ENCODE data around the gene TRPM3.
"Not testable (repeated sequence)": the region's sequence is repeated elsewhere in the genome, so short reads cannot be mapped to it uniquely, and the experiment has no call there.

The TRPM3 gene

DNA sequence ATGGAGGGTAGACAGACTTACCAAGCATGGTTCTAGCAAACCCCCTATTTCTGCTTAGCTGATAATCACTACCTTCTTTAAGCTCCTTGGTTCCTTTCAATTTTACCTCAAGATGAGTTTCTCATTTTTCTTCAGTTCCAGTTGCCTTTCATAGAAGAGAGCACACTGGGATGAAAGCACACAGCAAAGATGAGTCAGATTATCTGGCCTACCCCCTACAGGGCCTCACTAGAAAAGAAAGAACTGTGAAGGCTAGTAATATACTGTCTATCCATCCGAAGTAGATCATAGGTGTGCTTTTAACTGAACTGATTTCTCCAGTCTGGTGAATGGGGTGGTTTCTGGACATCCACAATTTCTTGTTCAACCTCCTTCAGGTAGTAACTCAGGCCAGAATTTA is 122.5 kb downstream of the TRPM3 start:
- no peak for DNase-seq (ENCODE audit: low read depth in 2 of 2)

DNA sequence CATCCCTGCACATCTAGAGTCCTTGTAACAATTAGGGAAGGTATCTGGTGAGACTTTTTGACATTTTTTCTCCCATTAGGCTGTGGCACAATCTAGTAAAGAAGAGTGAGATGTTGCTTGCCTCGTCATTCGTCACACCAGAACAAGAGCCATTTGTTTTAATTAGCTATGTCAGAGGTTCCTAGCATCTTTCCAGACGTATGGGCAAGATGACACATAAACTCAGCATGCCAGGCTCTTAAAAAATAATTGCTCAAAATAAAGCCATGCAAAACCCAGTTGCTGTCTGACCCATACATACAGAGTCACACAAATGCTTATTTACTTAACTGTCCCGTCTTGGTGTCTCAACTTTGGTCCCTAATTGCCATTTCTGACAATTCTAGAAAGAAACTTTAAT is 125.9 kb downstream of the TRPM3 start:
- no peak for DNase-seq (ENCODE audit: low read depth in 2 of 2)

DNA sequence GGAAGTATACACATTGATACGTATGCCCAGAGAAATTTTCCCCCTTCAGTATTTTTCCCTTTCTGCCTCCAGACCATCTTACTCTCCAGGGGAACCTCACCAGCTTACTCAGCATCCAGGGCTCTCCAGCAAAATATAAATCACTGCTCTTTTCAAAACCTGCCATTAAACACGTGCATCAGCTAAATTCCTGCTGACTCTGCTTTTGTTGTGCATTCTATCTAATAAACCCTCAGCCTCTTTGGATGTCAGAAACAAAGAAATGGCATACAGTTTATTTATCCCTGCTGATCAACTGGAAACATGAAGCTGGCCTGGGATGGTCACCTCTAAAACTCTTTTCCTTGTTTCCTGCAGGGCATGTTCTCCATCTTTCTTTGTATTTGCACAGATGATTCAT is 126.8 kb downstream of the TRPM3 start:
- no peak for DNase-seq (ENCODE audit: low read depth in 2 of 2)

DNA sequence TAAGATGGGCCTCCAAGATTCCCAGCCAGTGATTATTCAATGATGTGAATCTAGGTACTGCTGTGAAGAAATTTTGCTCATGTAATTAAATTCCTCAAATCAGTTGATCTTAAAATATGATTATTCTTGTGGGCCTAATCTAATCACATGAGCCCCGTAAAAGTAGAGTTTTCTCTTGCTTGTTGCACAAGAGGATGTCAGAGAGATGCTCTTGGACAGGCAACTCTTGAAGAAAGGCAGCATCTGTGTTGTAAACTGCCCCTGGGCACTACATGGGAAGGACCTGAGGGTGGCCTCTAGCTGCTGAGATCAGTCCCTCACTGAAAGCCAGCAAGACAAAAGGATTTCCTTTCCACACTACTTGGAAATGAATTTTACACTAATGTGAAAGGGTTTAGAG is 132.9 kb downstream of the TRPM3 start:
- DNase-seq (ENCODE audit: low read depth in 2 of 2), result no peak

DNA sequence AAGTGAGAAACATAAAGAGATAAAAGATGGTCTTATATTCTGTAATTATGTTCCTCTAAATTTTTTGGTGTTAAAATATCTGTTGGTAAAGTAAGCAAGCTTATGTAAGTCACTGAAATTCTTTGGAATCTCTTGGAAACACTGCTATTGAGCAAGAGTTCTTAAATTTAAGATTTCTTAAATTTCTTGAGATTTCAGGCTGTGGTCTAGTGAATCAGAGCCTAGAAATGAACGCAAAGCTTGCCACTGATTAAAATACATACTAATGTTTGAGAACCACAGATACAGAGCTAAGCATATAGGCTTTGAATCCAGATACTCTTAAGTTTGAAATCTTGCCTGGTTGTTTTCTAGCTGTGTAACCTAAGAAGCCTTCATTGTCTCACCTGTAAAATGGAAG is 133.4 kb downstream of the TRPM3 start:
- DNase-seq (ENCODE audit: low read depth in 2 of 2), result no peak

DNA sequence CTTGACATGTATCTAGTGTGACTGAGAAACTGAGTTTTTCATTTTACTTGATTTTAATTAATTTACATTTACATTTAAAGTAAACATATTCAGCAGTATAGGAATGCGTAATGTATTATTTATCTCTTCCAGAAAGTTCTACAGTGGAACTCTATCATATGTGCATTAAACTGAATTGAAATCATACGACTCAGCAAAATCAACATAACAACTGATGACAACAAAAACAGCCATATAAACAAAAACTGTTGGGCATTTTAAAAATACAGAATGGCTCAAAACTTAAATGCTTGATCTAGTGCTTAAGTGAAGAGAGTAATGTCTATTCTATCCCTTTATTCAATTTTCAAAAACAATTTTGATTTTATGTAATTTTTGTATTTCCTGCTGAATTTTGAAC is 134.4 kb downstream of the TRPM3 start:
- no peak for DNase-seq (ENCODE audit: low read depth in 2 of 2)

DNA sequence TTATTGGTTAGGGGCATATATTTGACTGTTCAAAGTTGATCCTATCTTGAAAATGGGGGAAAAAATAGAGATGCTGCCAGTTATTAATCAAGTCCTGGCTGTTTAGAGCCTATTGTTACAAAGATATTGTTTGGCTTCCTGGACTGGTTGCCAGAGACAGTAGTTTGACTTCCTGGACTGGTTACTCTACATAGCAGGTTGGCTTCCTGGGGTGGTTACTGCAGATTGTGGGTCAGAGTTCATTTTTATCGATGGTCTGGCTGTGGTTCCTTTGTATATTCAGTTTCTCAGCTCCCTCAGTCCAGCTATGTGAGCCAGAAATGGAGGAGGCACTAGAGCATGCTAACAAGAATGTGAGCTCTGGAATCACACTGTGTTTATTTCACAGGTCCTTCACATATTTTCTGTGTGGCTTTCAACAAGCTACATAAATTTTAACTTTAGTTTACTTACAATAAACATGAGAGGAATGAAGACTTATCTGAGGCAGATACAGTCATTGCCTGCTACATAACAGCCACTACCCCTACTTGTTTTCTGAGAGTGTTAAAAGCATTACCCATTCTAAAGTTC is 137.6 kb downstream of the TRPM3 start:
- DNase-seq (ENCODE audit: low read depth in 2 of 2), result no peak

DNA sequence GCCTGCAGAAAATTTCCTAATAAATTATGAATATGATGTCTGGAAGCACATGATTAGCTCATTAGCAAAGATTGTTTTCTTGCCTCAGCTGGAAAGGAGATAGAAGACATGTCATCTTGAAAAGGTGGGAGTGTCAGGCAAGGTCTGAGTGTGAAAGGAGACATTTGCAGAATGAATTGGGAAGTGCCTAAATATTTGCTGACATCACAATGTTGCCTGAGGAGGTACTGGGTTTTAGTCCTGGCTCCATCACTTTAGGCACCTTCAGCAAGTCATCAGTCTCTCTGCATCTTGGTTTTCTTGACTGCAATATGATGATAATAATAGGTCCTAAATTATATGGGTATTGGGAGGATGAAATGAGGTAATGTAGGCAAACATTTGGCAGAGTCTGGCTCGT is 140.1 kb downstream of the TRPM3 start:
- no peak for DNase-seq (ENCODE audit: low read depth in 2 of 2)

DNA sequence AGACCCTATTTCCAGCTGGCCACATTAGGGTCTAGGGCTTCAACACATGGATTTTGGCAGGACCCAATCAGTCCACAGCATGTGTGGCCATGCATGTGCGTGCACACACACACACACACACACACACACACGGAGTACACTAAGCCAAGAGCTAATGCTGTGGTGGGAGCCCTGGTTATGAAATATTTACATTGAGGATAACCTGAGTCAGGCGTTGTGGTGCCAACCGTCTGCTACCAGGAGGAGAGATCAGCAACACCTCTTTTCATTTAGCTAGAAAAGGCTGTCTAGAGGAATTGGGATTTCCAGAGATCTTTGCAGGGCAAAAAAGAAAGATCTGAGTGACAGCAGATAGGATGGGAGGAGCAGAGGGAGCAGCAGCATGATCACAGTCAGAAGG is 141.5 kb downstream of the TRPM3 start:
- no peak for DNase-seq (ENCODE audit: low read depth in 2 of 2)

DNA sequence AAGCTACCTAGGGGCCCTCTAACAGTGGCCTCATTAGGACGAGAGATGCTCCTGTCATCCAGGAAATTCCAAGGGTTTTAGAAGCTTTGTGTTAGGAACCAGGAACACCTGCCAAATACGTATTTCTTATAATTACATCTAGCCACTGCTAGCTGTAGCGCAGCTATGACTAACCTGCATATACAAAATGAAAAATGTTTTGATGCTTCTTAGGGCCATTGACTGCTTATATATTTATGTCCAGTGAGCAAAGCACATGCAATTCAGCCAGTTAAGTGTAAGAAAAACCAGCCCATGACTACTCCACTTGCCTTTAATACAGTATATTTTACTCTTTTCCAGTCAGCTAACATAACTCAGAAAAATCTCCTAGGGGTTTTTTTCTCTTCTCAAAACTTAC is 143.3 kb downstream of the TRPM3 start:
- no peak for DNase-seq (ENCODE audit: low read depth in 2 of 2)

DNA sequence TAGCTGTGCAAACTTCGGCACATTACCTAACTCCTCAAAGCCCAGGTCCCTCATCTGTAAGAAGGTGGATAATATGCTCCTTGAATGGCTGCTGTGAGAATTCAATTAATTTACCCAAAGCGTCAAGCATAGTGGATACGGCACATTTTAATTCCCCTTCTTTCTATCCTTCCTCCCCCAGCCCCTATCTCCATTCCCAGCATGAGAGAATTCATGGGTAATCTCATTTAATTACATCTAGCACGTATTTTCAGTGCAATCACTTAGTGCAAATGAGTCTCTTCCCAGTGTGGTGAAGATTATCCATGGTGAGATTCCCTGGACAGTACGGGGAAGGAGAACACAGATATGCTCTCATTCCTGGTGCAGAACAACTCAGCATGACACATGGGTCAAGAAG is 145.6 kb downstream of the TRPM3 start:
- no peak for DNase-seq (ENCODE audit: low read depth in 2 of 2)

DNA sequence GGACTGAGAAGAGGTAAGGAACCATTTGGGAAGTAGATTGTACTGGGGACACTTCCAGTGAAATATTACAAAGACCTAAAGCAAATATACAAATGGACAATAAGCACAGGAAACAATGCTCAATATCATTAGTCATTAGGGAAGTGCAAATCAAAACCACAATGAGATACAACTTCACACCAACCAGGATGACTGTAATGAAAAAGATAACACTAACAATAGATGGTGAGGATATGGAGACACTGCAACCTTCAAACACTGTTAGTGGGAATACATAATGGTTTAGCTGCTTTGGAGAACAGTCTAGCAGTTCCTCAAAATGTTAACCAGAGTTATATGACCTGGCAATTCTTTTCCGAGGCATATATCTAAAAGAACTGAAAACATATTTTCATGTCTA is 149.7 kb downstream of the TRPM3 start:
- DNase-seq (ENCODE audit: low read depth in 2 of 2), result no peak

DNA sequence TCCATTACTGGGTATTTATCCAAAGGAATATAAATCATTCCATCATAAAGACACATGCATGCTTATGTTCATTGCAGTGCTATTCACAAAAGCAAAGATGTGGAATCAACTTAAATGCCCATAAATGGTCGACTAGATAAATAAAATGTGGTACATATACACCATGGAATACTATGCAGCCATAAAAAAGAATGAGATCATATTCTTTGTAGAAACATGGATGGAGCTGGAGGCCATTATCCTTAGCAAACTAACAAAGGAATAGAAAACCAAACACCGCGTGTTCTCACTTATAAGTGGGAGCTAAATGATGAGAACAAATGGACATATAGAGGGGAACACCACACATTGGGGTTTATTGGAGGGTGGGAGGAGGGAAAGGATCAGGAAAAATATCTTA is 155.0 kb downstream of the TRPM3 start:
- not testable (repeated sequence) for DNase-seq (ENCODE audit: low read depth in 2 of 2)

DNA sequence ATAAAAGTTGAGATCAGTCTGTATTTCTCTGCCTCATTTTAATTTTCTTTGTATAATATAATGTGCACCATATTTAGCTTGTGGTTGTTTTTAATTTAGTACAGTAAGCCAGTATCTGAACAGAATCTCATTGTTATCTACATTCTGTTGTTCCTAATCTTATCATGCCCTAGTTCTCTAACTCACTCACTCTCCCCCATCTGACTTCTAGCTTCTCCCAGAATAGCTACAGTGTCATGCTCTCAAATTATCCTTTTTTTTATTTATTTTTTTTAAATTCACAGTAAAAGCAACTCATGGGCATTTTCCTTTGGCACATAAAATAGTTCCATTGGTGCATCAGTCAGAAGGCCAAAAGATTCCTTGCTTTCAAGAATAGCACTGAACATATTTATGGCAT is 156.6 kb downstream of the TRPM3 start:
- DNase-seq (ENCODE audit: low read depth in 2 of 2), result no peak

DNA sequence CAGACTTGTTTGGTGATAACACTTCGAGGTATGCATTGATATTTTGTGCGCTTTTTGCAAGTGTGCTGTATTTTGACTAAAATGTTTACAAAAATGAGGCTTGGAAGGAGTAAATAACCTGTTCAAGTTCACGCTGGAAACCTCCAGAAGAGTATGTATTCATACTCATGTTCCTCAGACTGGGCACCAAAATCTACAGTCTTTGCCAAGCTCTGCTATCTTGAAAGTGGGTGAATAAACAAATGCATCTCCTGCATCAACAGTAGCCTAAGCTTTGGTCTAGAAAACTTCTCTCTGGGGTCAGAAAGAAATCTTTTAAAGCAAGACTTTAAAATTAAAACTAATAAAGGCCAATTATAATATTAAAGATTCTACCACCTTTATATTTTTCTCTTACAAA is 157.9 kb downstream of the TRPM3 start:
- DNase-seq (ENCODE audit: low read depth in 2 of 2), result no peak

DNA sequence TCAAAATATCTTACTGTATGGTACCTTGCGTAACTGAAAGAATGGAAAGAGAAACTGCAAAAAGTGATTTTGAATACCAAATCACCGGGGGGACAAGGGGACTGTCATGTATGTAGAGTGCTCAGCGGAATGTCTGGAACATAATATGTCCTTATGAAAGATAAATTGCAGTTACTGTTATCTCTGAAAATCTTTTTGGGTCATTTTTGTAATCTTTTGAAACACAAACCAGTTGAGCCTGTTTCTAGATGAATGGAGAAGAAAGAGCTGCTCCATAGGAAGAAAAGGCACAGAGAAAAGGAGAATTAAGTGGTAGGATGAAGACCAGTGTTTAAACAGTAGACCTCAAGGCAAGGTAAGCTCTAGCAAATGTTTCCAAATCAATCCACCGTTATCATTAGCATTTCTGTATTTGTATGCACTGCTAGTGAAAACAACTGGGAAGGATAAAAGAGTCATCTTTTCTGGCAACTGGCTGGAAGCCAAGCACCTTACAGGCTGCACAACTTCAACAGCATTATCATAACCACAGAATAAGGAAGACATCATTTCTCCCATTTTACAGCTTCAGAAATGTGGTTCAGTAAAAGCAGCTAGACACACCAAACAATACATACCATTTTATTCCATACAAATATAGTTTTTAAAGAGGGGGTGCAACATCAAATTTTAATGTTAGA is 158.5 kb downstream of the TRPM3 start:
- DNase-seq (ENCODE audit: low read depth in 2 of 2), result no peak

DNA sequence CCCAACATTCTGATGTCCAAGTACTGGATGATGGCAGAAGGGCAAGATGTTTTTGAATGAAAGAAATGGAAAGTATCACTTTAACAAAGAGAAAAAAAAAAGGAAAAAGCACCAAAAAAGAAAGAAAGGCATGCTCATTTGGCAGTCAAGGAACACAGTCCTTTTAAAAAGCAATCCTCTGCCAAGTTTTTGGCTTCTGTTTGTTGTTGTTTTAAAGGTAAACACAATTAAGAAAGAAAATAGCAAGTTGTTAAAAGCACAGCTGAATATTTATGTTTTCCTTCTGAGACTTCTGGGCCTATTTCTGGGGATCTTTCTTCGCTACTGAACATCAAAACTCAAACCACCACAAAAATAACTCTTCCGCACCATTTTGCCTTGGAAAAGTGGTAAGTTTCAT is 162.1 kb downstream of the TRPM3 start:
- no peak for DNase-seq (ENCODE audit: low read depth in 2 of 2)

DNA sequence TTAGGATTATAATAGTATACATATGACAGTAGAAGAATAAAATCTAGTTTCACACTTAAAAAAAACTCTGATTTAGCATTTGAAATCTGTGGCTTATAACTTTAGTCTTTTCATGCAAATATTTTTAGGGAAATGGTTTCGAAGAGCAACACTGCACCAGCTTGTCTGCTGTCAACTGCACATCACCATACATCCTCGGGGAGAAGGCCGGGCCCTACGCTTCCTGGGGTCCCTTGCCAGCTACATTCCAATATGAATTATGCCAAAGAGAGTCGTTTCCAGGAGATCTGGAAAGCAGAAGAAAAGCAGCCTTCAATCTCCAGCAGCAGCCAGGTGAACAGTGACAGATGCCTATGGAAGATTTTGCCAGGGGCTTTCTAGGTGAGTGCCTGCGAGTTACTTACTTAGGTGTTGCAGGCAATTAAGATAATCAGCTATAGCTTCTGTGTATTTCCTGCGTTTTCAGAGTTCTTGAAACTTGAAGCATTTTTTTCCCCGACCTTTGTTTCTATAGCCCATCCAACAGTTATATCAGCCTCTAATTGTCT is 166.8 kb downstream of the TRPM3 start:
- no peak for DNase-seq (ENCODE audit: low read depth in 2 of 2)

DNA sequence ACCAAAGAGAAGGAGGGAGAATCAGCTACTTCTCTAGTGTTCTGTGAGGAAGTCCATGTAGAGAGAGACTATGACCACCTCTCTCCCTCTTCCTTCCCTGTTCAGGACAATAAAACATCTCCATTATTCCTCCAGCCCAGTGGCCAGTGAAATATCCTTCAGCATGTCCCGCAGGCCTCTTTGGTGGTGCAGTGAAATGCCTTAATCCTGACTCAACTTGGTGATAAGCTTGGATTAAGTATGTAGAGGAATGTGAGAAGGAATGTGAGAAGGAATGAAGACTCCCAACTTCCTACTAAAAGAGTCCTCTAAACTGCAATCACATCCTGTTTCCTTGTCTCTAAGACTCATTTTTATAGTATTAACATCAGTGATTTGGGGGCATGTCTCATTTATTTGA is 167.3 kb downstream of the TRPM3 start:
- DNase-seq (ENCODE audit: low read depth in 2 of 2), result no peak

DNA sequence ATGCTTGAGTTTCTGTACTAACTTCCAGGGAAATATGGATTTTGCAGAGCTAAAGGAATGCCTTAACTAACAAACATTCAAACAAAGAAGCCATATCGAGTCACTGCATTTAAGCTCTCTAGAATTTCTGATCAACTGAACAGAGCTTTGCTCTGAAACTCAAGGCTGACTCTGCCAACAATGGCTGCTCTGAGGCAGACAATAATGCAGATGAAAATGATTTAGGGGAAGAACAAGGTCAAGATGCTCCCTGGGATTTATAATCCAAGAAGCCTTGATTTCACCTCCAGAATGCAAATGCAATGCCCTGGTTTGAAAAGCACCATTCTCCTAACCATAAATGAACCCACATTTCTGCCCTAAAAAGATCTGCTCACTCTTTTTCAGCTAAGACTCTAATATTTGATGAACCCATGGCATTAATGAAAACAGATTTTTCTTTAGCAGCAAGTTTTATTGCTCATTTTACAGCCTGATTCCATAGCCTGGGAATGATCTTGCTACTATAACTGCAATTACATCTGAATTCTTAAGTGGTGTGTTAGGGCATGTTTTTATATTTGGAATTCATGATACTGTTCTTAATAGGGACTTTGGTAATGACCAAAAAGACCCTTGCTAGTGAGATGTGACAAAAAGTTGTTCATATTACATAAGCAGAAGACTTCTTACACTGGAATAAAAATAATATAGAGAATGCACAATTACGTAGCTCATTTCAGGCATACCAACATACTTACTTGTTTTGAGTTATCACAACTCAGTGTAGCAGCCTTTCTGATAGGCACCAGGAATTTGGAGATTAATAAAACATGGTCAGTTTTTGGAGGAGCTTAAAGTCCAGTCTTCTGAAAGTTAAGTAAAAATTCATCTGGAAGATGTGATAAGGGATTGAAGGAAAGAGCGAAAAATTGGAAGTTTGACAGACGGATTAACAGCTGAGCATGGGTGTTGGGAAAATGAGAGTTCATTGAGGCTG is 169.4 kb downstream of the TRPM3 start:
- DNase-seq (ENCODE audit: low read depth in 2 of 2), result no peak

DNA sequence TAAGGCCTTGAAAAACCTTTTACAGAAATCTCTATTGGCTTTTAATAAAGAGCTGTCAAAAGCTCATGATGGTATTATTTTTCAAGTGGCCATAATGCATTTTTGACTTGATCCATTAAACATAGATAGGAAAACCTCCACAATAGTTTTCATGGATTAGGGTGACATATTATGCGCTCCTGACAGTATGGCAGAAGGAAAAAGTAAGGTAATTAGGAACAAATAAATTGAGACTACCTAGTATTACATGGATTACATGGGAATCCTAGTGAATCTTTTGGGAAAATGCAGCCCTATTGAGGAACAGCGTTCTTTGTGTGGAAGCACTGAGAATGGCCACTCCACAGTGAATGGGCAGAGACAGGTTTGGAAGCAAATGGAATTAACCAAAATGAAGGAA is 171.2 kb downstream of the TRPM3 start:
- DNase-seq (ENCODE audit: low read depth in 2 of 2), result no peak

DNA sequence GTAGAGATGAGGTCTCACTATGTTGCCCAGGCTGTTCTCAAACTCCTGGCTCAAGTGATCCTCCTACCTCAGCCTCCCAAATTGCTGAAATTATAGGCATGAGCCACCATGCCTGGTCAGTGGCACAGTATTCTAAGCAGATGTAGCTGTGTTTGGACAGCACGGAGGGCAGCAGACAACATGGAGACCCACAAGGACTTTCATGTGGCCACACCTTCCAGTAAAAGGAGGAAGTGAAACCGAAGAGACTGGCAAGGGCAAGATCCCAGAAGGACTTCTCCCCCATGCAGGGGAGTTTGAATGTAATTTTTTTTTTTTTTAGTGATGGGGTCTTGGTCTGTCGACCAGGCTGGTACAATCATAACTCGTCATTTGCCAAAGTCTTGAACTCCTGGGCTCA is 172.2 kb downstream of the TRPM3 start:
- DNase-seq (ENCODE audit: low read depth in 2 of 2), result no peak

DNA sequence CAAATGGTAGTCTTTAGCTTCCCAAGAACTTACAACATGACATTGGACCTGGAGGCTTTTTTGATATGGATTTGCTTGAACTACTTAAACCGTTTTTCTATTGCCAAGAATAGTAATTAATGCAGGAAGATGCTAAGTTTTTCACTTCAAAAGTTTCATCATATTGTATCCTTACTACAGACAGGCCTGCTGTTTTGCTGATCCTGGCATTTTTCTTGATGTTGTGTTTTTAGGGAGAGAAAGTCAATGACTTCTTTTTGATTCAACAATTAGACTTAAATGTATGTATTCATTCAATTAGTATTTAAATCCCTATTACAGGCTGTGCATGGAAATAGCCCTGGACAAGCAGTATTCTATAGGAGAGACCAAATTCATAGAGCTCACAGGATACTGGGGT is 172.7 kb downstream of the TRPM3 start:
- no peak for DNase-seq (ENCODE audit: low read depth in 2 of 2)

All from stimulated activated CD8-positive, alpha-beta memory T cell treated with anti-CD3 and anti-CD28 coated beads, Interleukin-2, amount 100 ng/mL, for 1 hour (primary cell).